Activated T-helper 1 cell treated with anti-CD3 and anti-CD28 coated beads, Interleukin-12 subunit alpha, Interleukin-12 subunit beta, Interleukin-2, Interleukin-4 antibody, amounts not matched to agents 30 ng/mL and 10 ng/mL and 1 ng/mL, durations not matched to agents 14 hours and 24 hours and 36 hours (primary cell): ENCODE data around the gene CTIF. TPM values are rescaled to one million over a fixed set of nuclear protein-coding genes. Genes with fewer than 3 reads are reported as not detected.

ENCODE experiments used
- DNase-seq: peaks from one replicate; pipeline ENCODE4 v3.0.0; 2021; ENCODE audit warnings: low spot score
- H3K27ac Mint-ChIP-seq: one replicate; pipeline ENCODE4 v1.8.0; 2021; ENCODE audit warnings: mild to moderate bottlenecking, mixed read lengths
- H3K27me3 Mint-ChIP-seq: one replicate; pipeline ENCODE4 v1.8.0; 2022; ENCODE audit warnings: mild to moderate bottlenecking, moderate library complexity, mixed read lengths; ENCODE audit not compliant: insufficient read depth
- H3K36me3 Mint-ChIP-seq: one replicate; pipeline ENCODE4 v1.8.0; 2021; ENCODE audit warnings: low read depth, mixed read lengths
- H3K4me1 Mint-ChIP-seq: one replicate; pipeline ENCODE4 v1.8.0; 2021; ENCODE audit warnings: low read depth, mixed read lengths
- H3K4me3 Mint-ChIP-seq: one replicate; pipeline ENCODE4 v1.8.0; 2021; ENCODE audit warnings: mild to moderate bottlenecking, moderate library complexity, mixed read lengths
- H3K9me3 Mint-ChIP-seq: one replicate; pipeline ENCODE4 v1.8.0; 2021; ENCODE audit warnings: mixed read lengths
- intact Hi-C: fragments of 100-400 bp; cut with micrococcal nuclease; formaldehyde crosslinking; loops from one replicate; pipeline ENCODE4 v1.15.1; 2024
- total RNA-seq: library from RNA; stranded (reverse); gene quantifications from 2 replicates; pipeline ENCODE4 v1.2.3, GENCODE V29; 2022

CTIF gene
- total RNA-seq, 1 donor from 2014 or later: 7.2 TPM

- no peak overlapping the region for H3K4me3 Mint-ChIP-seq
- no peaks in the 10 kb centered on the region for H3K9me3 Mint-ChIP-seq
- H3K27ac Mint-ChIP-seq: no peak overlapping the region
- H3K4me1 Mint-ChIP-seq: peaks cover 14% of the 10 kb centered on the region
- intact Hi-C loops: loop anchor here (1.0 to 10.0 kb wide), 10 partner anchors 25 to 668 kb away; no protein-coding TSS in a partner anchor
- H3K36me3 Mint-ChIP-seq: no peaks in the 10 kb centered on the region
- no peaks in the 10 kb centered on the region for H3K27me3 Mint-ChIP-seq
- no peak for DNase-seq
Observed at GRCh38 chr18:48776641-48777025, 237.8 kb downstream of the CTIF start.

GRCh38 chr18:48777026-48777743 lies 238.4 kb downstream of the CTIF start:
- Mint-ChIP-seq H3K4me1 (peaks cover 14% of the 10 kb centered on the region), H3K27me3 (no peaks in the 10 kb centered on the region), H3K27ac (no peak overlapping the region), H3K4me3 (no peak overlapping the region), H3K36me3 (no peaks in the 10 kb centered on the region), H3K9me3 (no peaks in the 10 kb centered on the region)
- peak; percentile 59 for DNase-seq
- intact Hi-C loops: loop anchor here (1.0 to 10.0 kb wide), 10 partner anchors 24 to 668 kb away; no protein-coding TSS in a partner anchor

DNA sequence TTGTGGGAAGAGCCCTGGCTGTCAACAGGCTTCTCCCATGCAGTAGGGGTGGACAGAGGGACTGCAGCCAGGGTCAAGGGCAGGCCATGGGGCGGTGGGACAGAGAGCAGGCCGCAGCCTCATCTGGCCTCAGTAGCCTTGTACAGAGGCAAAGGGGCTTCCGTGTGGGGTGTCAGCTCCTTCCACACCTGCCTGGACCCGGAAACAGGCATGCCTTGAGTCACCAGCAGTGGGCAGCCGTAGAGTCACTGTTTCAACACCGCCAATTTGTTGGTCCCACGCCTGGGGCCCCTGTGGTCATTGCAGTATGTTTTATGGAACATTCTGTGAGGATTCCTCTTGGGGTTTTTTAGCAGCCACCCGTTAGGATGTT lies 238.9 kb downstream of the CTIF start:
- no peaks in the 10 kb centered on the region for H3K36me3 Mint-ChIP-seq
- H3K4me3 Mint-ChIP-seq: no peak overlapping the region

GRCh38 chr18:48778344-48779011 lies 239.6 kb downstream of the CTIF start:
- no peak for DNase-seq
- Mint-ChIP-seq H3K9me3 (no peaks in the 10 kb centered on the region), H3K36me3 (no peaks in the 10 kb centered on the region), H3K4me3 (no peak overlapping the region), H3K27ac (no peak overlapping the region), H3K4me1 (peaks cover 14% of the 10 kb centered on the region), H3K27me3 (no peaks in the 10 kb centered on the region)
- intact Hi-C loops: loop anchor here (10.0 kb wide), 2 partner anchors 396 to 666 kb away; no protein-coding TSS in a partner anchor

More for the DNA sequence above, 238.9 kb downstream of the CTIF start:
- Mint-ChIP-seq H3K9me3 (no peaks in the 10 kb centered on the region), H3K4me1 (peaks cover 14% of the 10 kb centered on the region), H3K27ac (no peak overlapping the region), H3K27me3 (no peaks in the 10 kb centered on the region)
- intact Hi-C loops: loop anchor here (1.0 to 10.0 kb wide), 10 partner anchors 24 to 667 kb away; no protein-coding TSS in a partner anchor
- DNase-seq: no peak

DNA sequence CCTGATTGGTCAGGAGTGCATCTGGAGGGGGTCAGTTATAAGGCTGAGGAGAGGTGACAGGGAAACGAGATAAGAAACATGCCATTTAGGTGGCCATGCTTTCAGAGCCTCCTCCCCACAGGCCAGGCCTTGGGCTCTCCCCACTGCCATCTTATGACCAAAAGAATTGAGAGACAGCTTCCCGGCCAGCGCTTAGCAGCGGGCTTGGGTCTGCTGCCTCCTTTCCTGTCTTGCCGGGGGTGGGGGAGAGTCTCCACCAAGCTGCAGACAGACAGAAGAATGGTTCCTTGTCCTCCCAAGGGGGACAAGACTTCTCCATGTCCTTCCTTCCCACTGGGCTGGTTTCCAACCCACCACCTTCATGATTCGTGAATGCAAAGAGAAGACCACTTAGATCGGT lies 240.6 kb downstream of the CTIF start:
- no peak overlapping the region for H3K27ac Mint-ChIP-seq
- intact Hi-C loops: loop anchor here (10.0 kb wide), 2 partner anchors 395 to 665 kb away; no protein-coding TSS in a partner anchor

GRCh38 chr18:48780201-48780912 lies 241.5 kb downstream of the CTIF start:
- H3K9me3 Mint-ChIP-seq: no peaks in the 10 kb centered on the region
- H3K4me3 Mint-ChIP-seq: no peak overlapping the region
- DNase-seq: no peak
- no peak overlapping the region for H3K27ac Mint-ChIP-seq
- intact Hi-C loops: no loop called here
- H3K4me1 Mint-ChIP-seq: peaks cover 30% of the 10 kb centered on the region
- no peaks in the 10 kb centered on the region for H3K27me3 Mint-ChIP-seq
- H3K36me3 Mint-ChIP-seq: no peaks in the 10 kb centered on the region

More for the DNA sequence above, 240.6 kb downstream of the CTIF start:
- H3K27me3 Mint-ChIP-seq: no peaks in the 10 kb centered on the region
- no peak overlapping the region for H3K4me3 Mint-ChIP-seq
- H3K36me3 Mint-ChIP-seq: no peaks in the 10 kb centered on the region
- peaks cover 22% of the 10 kb centered on the region for H3K4me1 Mint-ChIP-seq
- no peaks in the 10 kb centered on the region for H3K9me3 Mint-ChIP-seq
- no peak for DNase-seq

DNA sequence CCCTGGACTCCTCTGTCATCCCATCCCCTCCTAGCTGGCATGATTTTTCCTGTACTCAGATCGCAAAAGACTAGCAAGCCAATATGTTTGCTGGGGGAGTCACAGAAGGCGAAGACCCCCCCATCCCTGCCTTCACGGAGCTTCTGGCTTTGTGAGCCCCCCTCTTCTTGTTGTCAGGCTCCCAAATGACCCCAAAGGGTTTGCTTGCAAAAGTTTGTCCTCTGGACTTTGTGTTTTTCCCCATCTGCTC lies 242.0 kb downstream of the CTIF start:
- H3K27me3 Mint-ChIP-seq: no peaks in the 10 kb centered on the region
- intact Hi-C loops: no loop called here
- H3K36me3 Mint-ChIP-seq: no peaks in the 10 kb centered on the region
- no peaks in the 10 kb centered on the region for H3K9me3 Mint-ChIP-seq
- H3K27ac Mint-ChIP-seq: no peak overlapping the region
- peaks cover 35% of the 10 kb centered on the region for H3K4me1 Mint-ChIP-seq
- no peak for DNase-seq
- no peak overlapping the region for H3K4me3 Mint-ChIP-seq

- H3K27ac Mint-ChIP-seq: no peak overlapping the region
- DNase-seq: no peak
Observed at GRCh38 chr18:48781163-48781987, 242.5 kb downstream of the CTIF start.

GRCh38 chr18:48781988-48782363 lies 243.1 kb downstream of the CTIF start:
- Mint-ChIP-seq H3K36me3 (no peaks in the 10 kb centered on the region), H3K27me3 (no peaks in the 10 kb centered on the region), H3K4me3 (no peak overlapping the region), H3K9me3 (no peaks in the 10 kb centered on the region), H3K4me1 (peaks cover 34% of the 10 kb centered on the region), H3K27ac (no peak overlapping the region)
- no peak for DNase-seq
- intact Hi-C loops: no loop called here

More at GRCh38 chr18:48781163-48781987, 242.5 kb downstream of the CTIF start:
- Mint-ChIP-seq H3K36me3 (no peaks in the 10 kb centered on the region), H3K4me3 (no peak overlapping the region), H3K27me3 (no peaks in the 10 kb centered on the region), H3K4me1 (peaks cover 35% of the 10 kb centered on the region), H3K9me3 (no peaks in the 10 kb centered on the region)
- intact Hi-C loops: no loop called here

- intact Hi-C loops: no loop called here
- no peak overlapping the region for H3K4me3 Mint-ChIP-seq
- H3K36me3 Mint-ChIP-seq: no peaks in the 10 kb centered on the region
- DNase-seq: no peak
- H3K27me3 Mint-ChIP-seq: no peaks in the 10 kb centered on the region
- H3K9me3 Mint-ChIP-seq: no peaks in the 10 kb centered on the region
- H3K27ac Mint-ChIP-seq: no peak overlapping the region
- H3K4me1 Mint-ChIP-seq: peaks cover 29% of the 10 kb centered on the region
Observed at GRCh38 chr18:48782381-48782861, 243.6 kb downstream of the CTIF start.

- peaks cover 22% of the 10 kb centered on the region for H3K4me1 Mint-ChIP-seq
- no peak overlapping the region for H3K27ac Mint-ChIP-seq
- no peak overlapping the region for H3K4me3 Mint-ChIP-seq
- DNase-seq: no peak
- H3K9me3 Mint-ChIP-seq: no peaks in the 10 kb centered on the region
- H3K27me3 Mint-ChIP-seq: no peaks in the 10 kb centered on the region
- H3K36me3 Mint-ChIP-seq: no peaks in the 10 kb centered on the region
- intact Hi-C loops: no loop called here
Observed at GRCh38 chr18:48783616-48784520, 245.0 kb downstream of the CTIF start.

DNA sequence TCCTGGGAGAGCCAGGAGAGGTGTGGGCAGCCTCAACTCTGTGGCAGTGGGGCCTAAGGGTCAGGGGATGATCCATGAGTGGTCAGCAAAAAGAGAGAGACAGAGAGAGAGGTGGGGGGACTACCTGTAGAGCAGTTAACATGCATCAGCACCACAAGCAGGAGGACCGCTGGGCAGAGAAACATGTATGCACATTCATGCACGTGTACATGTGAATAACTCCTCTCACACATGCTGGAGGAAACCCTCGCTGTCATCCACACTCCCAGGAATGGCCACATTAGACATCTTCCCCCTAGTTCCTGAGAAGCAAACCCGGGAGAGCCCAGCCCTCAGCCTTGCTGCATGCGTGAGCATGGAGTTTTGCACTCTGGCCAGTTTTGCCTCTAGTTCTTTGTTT lies 245.8 kb downstream of the CTIF start:
- H3K27me3 Mint-ChIP-seq: no peaks in the 10 kb centered on the region
- H3K4me3 Mint-ChIP-seq: no peak overlapping the region
- intact Hi-C loops: no loop called here
- H3K4me1 Mint-ChIP-seq: peaks cover 22% of the 10 kb centered on the region
- no peaks in the 10 kb centered on the region for H3K9me3 Mint-ChIP-seq
- H3K36me3 Mint-ChIP-seq: no peaks in the 10 kb centered on the region
- peak overlapping the region; percentile 69 for H3K27ac Mint-ChIP-seq
- no peak for DNase-seq
